ENCODE measurements around the gene LNPK. TPM values are rescaled to one million over a fixed set of nuclear protein-coding genes. Genes with fewer than 3 reads are reported as not detected.

The LNPK gene, protein sequence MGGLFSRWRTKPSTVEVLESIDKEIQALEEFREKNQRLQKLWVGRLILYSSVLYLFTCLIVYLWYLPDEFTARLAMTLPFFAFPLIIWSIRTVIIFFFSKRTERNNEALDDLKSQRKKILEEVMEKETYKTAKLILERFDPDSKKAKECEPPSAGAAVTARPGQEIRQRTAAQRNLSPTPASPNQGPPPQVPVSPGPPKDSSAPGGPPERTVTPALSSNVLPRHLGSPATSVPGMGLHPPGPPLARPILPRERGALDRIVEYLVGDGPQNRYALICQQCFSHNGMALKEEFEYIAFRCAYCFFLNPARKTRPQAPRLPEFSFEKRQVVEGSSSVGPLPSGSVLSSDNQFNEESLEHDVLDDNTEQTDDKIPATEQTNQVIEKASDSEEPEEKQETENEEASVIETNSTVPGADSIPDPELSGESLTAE
- 32.9 TPM for total RNA-seq
- 10 to 100 TPM; 13.9 to 19.9 (median 15.2) TPM for polyA plus RNA-seq

- Histone ChIP-seq H3K9me3 (ENCODE audit: control insufficient read depth in 2 of 2, low read length in 2 of 2) (no peaks in the 10 kb centered on the region), H3K36me3 (ENCODE audit: control insufficient read depth, insufficient read depth, low read length) (no peaks in the 10 kb centered on the region), H3K4me3 (ENCODE audit: low read depth, low read length) (peak within 1 kb of the TSS; percentile 90), H3K4me1 (ENCODE audit: control insufficient read depth, insufficient read depth, low read length, poor library complexity, severe bottlenecking) (peaks cover 23% of the 10 kb centered on the region), H3K27me3 (ENCODE audit: control insufficient read depth, insufficient read depth, low read length) (no peaks in the 10 kb centered on the region), H3K27ac (ENCODE audit: insufficient read depth, low read length, poor library complexity, severe bottlenecking) (peak within 1 kb of the TSS; percentile 77)
- Mint-ChIP-seq H3K27me3 (peaks cover 26% of the 10 kb centered on the region), H3K36me3 (no peaks in the 10 kb centered on the region), H3K27ac (peak within 1 kb of the TSS; percentile 88 to 96 (median 95)), H3K4me1 (peaks cover 13 to 42% (median 28%) of the 10 kb centered on the region in 4 donors), H3K9me3 (no peaks in the 10 kb centered on the region), H3K4me3 (peak within 1 kb of the TSS; percentile 86 to 97 (median 92))
- peak; percentile 93 to 95 for ATAC-seq (ENCODE audit: low read depth in 2 of 2)
- peak; percentile 88 to 96 (median 89) for DNase-seq
These were observed at the start of gene LNPK for GRCh38 chr2:176001916-176002687. Gene LNPK (minus strand): TSS chr2:176002267. CDS start chr2:175995584, 6,683 bp downstream.

- Histone ChIP-seq H3K4me1 (ENCODE audit: control insufficient read depth, insufficient read depth, low read length, poor library complexity, severe bottlenecking) (no peaks in the 10 kb centered on the region), H3K36me3 (ENCODE audit: control insufficient read depth, insufficient read depth, low read length) (no peaks in the 10 kb centered on the region), H3K4me3 (ENCODE audit: low read depth, low read length) (no peak overlapping the region), H3K27ac (ENCODE audit: insufficient read depth, low read length, poor library complexity, severe bottlenecking) (no peak overlapping the region), H3K27me3 (ENCODE audit: control insufficient read depth, insufficient read depth, low read length) (peaks cover 15% of the 10 kb centered on the region), H3K9me3 (ENCODE audit: control insufficient read depth in 2 of 2, low read length in 2 of 2) (no peaks in the 10 kb centered on the region)
- peaks cover 0 to 8% (median 0%) of the 10 kb centered on the region in 7 donors for H3K9me3 Mint-ChIP-seq
- no peak overlapping the region for H3K4me3 Mint-ChIP-seq
- H3K27me3 Mint-ChIP-seq: peaks cover 30% of the 10 kb centered on the region
- no peaks in the 10 kb centered on the region for H3K36me3 Mint-ChIP-seq
- no peak overlapping the region for H3K27ac Mint-ChIP-seq
- ATAC-seq (ENCODE audit: low read depth in 2 of 2): no peak
- no peak for DNase-seq
- H3K4me1 Mint-ChIP-seq: no peaks in the 10 kb centered on the region
These were observed 37.3 kb upstream of the LNPK start for GRCh38 chr2:176039375-176039774.

GRCh38 chr2:176038694-176039093 is 36.6 kb upstream of the LNPK start:
- H3K9me3 ChIP-seq (ENCODE audit: control insufficient read depth in 2 of 2, low read length in 2 of 2): no peaks in the 10 kb centered on the region
- Mint-ChIP-seq H3K36me3 (no peaks in the 10 kb centered on the region), H3K27ac (no peak overlapping the region), H3K4me1 (no peaks in the 10 kb centered on the region), H3K27me3 (peaks cover 31% of the 10 kb centered on the region), H3K9me3 (peaks cover 0 to 4% (median 0%) of the 10 kb centered on the region in 7 donors), H3K4me3 (no peak overlapping the region)
- H3K27me3 ChIP-seq (ENCODE audit: control insufficient read depth, insufficient read depth, low read length): peaks cover 17% of the 10 kb centered on the region
- no peak for ATAC-seq (ENCODE audit: low read depth in 2 of 2)
- no peaks in the 10 kb centered on the region for H3K4me1 ChIP-seq (ENCODE audit: control insufficient read depth, insufficient read depth, low read length, poor library complexity, severe bottlenecking)
- no peak for DNase-seq
- no peak overlapping the region for H3K27ac ChIP-seq (ENCODE audit: insufficient read depth, low read length, poor library complexity, severe bottlenecking)
- H3K36me3 ChIP-seq (ENCODE audit: control insufficient read depth, insufficient read depth, low read length): no peaks in the 10 kb centered on the region
- no peak overlapping the region for H3K4me3 ChIP-seq (ENCODE audit: low read depth, low read length)

DNA sequence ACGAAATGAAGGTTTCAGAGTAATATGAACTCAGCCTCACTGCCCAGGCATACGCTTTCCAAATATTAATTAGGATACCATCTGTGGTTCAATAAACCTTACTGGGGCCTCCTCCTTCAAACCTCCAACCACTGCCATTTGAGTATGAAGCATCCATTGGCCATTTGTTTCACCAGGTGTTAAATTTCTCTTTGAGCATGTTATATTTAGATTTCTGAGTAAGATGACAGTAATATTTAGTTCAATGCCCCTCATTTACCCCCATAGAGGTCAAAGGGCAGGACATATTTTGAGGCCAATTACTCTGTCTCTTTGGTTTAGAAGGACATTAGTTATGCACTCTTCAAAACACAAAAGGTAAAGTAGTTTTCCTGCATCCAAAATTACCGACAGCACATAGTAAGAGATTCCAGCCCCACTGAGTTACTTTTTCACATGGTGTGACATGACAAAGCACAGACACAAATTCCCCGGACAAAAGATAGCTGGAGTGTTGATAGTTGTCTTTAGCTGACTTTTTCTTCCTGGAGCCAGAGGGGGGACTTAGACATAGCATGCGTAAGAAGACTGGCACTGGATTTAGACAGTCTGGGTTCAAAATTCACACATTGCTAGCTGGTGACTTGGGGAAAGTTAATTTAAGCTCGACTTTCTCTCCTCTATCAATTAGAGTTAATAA is 33.1 kb upstream of the LNPK start:
- H3K27ac Mint-ChIP-seq: no peak overlapping the region
- H3K4me3 Mint-ChIP-seq: no peak overlapping the region
- Histone ChIP-seq H3K4me3 (ENCODE audit: low read depth, low read length) (no peak overlapping the region), H3K27ac (ENCODE audit: insufficient read depth, low read length, poor library complexity, severe bottlenecking) (no peak overlapping the region), H3K36me3 (ENCODE audit: control insufficient read depth, insufficient read depth, low read length) (no peaks in the 10 kb centered on the region), H3K9me3 (ENCODE audit: control insufficient read depth in 2 of 2, low read length in 2 of 2) (no peaks in the 10 kb centered on the region), H3K27me3 (ENCODE audit: control insufficient read depth, insufficient read depth, low read length) (peaks cover 21% of the 10 kb centered on the region), H3K4me1 (ENCODE audit: control insufficient read depth, insufficient read depth, low read length, poor library complexity, severe bottlenecking) (no peaks in the 10 kb centered on the region)
- H3K27me3 Mint-ChIP-seq: peaks cover 40% of the 10 kb centered on the region
- H3K36me3 Mint-ChIP-seq: no peaks in the 10 kb centered on the region
- DNase-seq: no peak
- peaks cover 0 to 2% (median 0%) of the 10 kb centered on the region in 7 donors for H3K9me3 Mint-ChIP-seq
- H3K4me1 Mint-ChIP-seq: no peaks in the 10 kb centered on the region
- ATAC-seq (ENCODE audit: low read depth in 2 of 2): no peak

GRCh38 chr2:176027806-176028205 is 25.7 kb upstream of the LNPK start:
- Histone ChIP-seq H3K4me3 (ENCODE audit: low read depth, low read length) (no peak overlapping the region), H3K27me3 (ENCODE audit: control insufficient read depth, insufficient read depth, low read length) (peaks cover 23% of the 10 kb centered on the region), H3K27ac (ENCODE audit: insufficient read depth, low read length, poor library complexity, severe bottlenecking) (no peak overlapping the region), H3K36me3 (ENCODE audit: control insufficient read depth, insufficient read depth, low read length) (no peaks in the 10 kb centered on the region), H3K4me1 (ENCODE audit: control insufficient read depth, insufficient read depth, low read length, poor library complexity, severe bottlenecking) (no peaks in the 10 kb centered on the region), H3K9me3 (ENCODE audit: control insufficient read depth in 2 of 2, low read length in 2 of 2) (no peaks in the 10 kb centered on the region)
- Mint-ChIP-seq H3K4me1 (no peaks in the 10 kb centered on the region), H3K4me3 (no peak overlapping the region), H3K27ac (no peak overlapping the region), H3K36me3 (no peaks in the 10 kb centered on the region), H3K27me3 (peaks cover 47% of the 10 kb centered on the region), H3K9me3 (peaks cover 0 to 1% (median 0%) of the 10 kb centered on the region in 7 donors)
- no peak for DNase-seq
- no peak for ATAC-seq (ENCODE audit: low read depth in 2 of 2)

DNA sequence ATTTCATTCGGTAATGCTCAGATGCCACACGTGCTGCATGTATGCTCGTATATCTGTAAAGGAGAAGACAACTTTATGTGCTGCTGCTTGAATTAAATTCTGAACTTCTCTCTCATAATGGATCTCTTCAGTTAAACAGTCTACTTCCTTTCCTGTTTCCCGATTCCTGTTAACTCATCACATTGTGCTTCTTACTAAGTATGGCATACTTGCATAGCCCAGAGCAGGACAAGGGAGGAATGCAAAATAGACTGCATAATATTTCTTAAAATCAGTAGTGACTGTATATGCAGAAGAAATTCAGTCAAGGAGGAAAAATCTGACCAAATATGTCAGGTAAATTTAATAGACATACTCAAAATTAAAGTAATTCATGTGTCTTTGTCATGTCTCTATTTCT is 23.9 kb upstream of the LNPK start:
- H3K27me3 ChIP-seq (ENCODE audit: control insufficient read depth, insufficient read depth, low read length): peaks cover 21% of the 10 kb centered on the region
- peaks cover 39% of the 10 kb centered on the region for H3K27me3 Mint-ChIP-seq
- peaks cover 0 to 1% (median 0%) of the 10 kb centered on the region in 7 donors for H3K9me3 Mint-ChIP-seq
- no peak overlapping the region for H3K4me3 ChIP-seq (ENCODE audit: low read depth, low read length)
- no peaks in the 10 kb centered on the region for H3K4me1 ChIP-seq (ENCODE audit: control insufficient read depth, insufficient read depth, low read length, poor library complexity, severe bottlenecking)
- no peaks in the 10 kb centered on the region for H3K4me1 Mint-ChIP-seq
- ATAC-seq (ENCODE audit: low read depth in 2 of 2) (no peak), DNase-seq (no peak)
- H3K36me3 ChIP-seq (ENCODE audit: control insufficient read depth, insufficient read depth, low read length): no peaks in the 10 kb centered on the region
- no peak overlapping the region for H3K27ac Mint-ChIP-seq
- no peaks in the 10 kb centered on the region for H3K9me3 ChIP-seq (ENCODE audit: control insufficient read depth in 2 of 2, low read length in 2 of 2)
- H3K4me3 Mint-ChIP-seq: no peak overlapping the region
- H3K27ac ChIP-seq (ENCODE audit: insufficient read depth, low read length, poor library complexity, severe bottlenecking): no peak overlapping the region
- no peaks in the 10 kb centered on the region for H3K36me3 Mint-ChIP-seq

- peaks cover 21% of the 10 kb centered on the region for H3K27me3 ChIP-seq (ENCODE audit: control insufficient read depth, insufficient read depth, low read length)
- Mint-ChIP-seq H3K4me1 (no peaks in the 10 kb centered on the region), H3K36me3 (no peaks in the 10 kb centered on the region), H3K27me3 (peaks cover 35% of the 10 kb centered on the region), H3K9me3 (peaks cover 0 to 1% (median 0%) of the 10 kb centered on the region in 7 donors), H3K4me3 (no peak overlapping the region), H3K27ac (no peak overlapping the region)
- no peak overlapping the region for H3K4me3 ChIP-seq (ENCODE audit: low read depth, low read length)
- H3K27ac ChIP-seq (ENCODE audit: insufficient read depth, low read length, poor library complexity, severe bottlenecking): no peak overlapping the region
- no peaks in the 10 kb centered on the region for H3K36me3 ChIP-seq (ENCODE audit: control insufficient read depth, insufficient read depth, low read length)
- no peak for DNase-seq
- H3K9me3 ChIP-seq (ENCODE audit: control insufficient read depth in 2 of 2, low read length in 2 of 2): no peaks in the 10 kb centered on the region
- no peaks in the 10 kb centered on the region for H3K4me1 ChIP-seq (ENCODE audit: control insufficient read depth, insufficient read depth, low read length, poor library complexity, severe bottlenecking)
- no peak for ATAC-seq (ENCODE audit: low read depth in 2 of 2)
These were observed 22.0 kb upstream of the LNPK start for GRCh38 chr2:176024083-176024482.

Data from CD4-positive, CD25-positive, alpha-beta regulatory T cell (primary cell).